Measurements from ENCODE around the gene NTRK2.

Gene NTRK2

DNA sequence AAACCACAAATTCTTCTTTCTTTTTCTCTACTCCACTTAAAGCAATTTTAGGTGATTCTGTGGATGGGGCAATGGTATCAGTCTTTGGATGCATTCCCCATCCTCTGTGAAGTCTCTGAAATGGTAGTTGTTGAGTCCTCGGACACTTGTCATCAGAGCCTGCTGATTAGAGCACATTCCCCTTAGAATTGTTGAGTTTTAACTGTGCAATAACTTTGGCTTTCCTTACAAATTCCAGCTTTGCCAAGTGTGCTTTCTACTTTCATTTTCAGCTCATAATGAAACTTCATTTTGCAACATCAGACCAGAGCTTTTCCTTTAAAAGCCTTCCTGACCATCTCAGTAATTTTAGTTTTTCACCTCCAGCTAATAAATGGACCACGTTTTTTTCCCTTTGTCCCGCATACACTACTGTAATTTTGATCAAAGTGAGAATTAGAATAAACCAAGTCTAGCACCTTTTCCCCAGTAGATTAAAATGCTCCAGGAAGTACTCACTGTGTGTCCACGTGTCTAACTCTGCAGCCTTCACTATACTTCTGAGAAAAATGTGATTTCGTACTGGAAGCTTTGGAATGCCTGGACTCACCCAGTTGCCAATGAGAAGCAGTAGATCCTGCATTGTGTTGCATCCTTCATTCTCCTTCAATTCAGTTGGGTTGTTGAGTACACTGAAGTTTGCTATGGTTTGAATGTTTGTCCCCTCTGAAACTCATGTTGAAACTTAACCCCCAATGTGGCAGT is 135.6 kb downstream of the NTRK2 start:
- no peaks in the 10 kb centered on the region for H3K9me2 ChIP-seq (replicated peaks; ENCODE audit: control insufficient read depth, low read length)
- no peaks in the 10 kb centered on the region for H3K4me1 ChIP-seq (ENCODE audit: control insufficient read depth, low read length)
- no peak overlapping the region for H3K4me2 ChIP-seq (ENCODE audit: low read length)
- H3K79me2 ChIP-seq (ENCODE audit: control insufficient read depth, low read length) = no peaks in the 10 kb centered on the region
- H3K27ac ChIP-seq (ENCODE audit: low read depth, low read length) = no peak overlapping the region
- no peaks in the 10 kb centered on the region for H3F3A ChIP-seq (ENCODE audit: control insufficient read depth, insufficient read depth)
- TF ChIP-seq EZH2phosphoT487 (IDR thresholded peaks at IDR 0.05; ENCODE audit: borderline replicate concordance, low read length) = no peak
- no peak for TF ChIP-seq CTCF (IDR thresholded peaks at IDR 0.05; ENCODE audit: low read depth, low read length, poor library complexity, severe bottlenecking)
- no peaks in the 10 kb centered on the region for H3K36me3 ChIP-seq (ENCODE audit: control insufficient read depth, low read length)
- H3K9me3 ChIP-seq (ENCODE audit: control insufficient read depth, insufficient read depth, low read length) = no peaks in the 10 kb centered on the region
- H4K20me1 ChIP-seq (ENCODE audit: control insufficient read depth, insufficient read depth, low read depth, low read length) = no peaks in the 10 kb centered on the region
- H3K27me3 ChIP-seq (ENCODE audit: control insufficient read depth, low read length) = no peaks in the 10 kb centered on the region
- H3K4me3 ChIP-seq (ENCODE audit: low read length) = no peak overlapping the region

- Histone ChIP-seq H3K4me2 (ENCODE audit: low read length) (no peak overlapping the region), H3K27ac (ENCODE audit: low read depth, low read length) (no peak overlapping the region), H3K4me3 (ENCODE audit: low read length) (no peak overlapping the region), H3K9me2 (replicated peaks; ENCODE audit: control insufficient read depth, low read length) (no peaks in the 10 kb centered on the region), H4K20me1 (ENCODE audit: control insufficient read depth, insufficient read depth, low read depth, low read length) (no peaks in the 10 kb centered on the region), H3K36me3 (ENCODE audit: control insufficient read depth, low read length) (no peaks in the 10 kb centered on the region), H3K79me2 (ENCODE audit: control insufficient read depth, low read length) (no peaks in the 10 kb centered on the region), H3K4me1 (ENCODE audit: control insufficient read depth, low read length) (no peaks in the 10 kb centered on the region), H3F3A (ENCODE audit: control insufficient read depth, insufficient read depth) (no peaks in the 10 kb centered on the region), H3K27me3 (ENCODE audit: control insufficient read depth, low read length) (no peaks in the 10 kb centered on the region), H3K9me3 (ENCODE audit: control insufficient read depth, insufficient read depth, low read length) (no peaks in the 10 kb centered on the region)
- TF ChIP-seq EZH2phosphoT487 (IDR thresholded peaks at IDR 0.05; ENCODE audit: borderline replicate concordance, low read length) (no peak), CTCF (IDR thresholded peaks at IDR 0.05; ENCODE audit: low read depth, low read length, poor library complexity, severe bottlenecking) (no peak)
Observed at GRCh38 chr9:84807431-84807830, 137.9 kb downstream of the NTRK2 start.

DNA sequence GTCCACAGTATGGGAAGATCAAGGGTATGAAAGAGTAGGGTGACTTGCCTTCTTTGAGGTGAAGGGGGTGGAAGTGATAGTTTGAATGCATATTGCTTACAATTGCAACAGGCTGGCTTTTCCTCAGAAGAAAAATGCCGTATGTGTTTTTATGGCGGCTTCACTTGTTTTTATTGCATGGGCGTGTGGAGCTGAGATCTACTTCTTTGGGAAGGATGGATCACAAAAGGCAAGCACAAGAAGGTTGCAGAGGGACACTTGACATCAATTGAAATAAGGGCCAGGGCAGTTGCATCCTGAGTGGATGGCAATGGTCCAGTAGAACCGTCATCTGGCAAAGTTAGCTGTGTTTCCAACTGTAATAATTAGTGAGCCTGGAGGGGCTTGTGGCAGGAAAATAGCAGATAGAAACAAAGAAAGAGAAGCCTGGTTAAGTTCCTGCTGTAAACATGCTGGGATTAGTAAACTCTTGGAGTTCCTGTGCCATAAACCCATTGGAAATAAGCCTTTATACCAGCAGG is 138.4 kb downstream of the NTRK2 start:
- Histone ChIP-seq H3K27ac (ENCODE audit: low read depth, low read length) (no peak overlapping the region), H3K4me3 (ENCODE audit: low read length) (no peak overlapping the region), H3K79me2 (ENCODE audit: control insufficient read depth, low read length) (no peaks in the 10 kb centered on the region), H3K9me2 (replicated peaks; ENCODE audit: control insufficient read depth, low read length) (no peaks in the 10 kb centered on the region), H3F3A (ENCODE audit: control insufficient read depth, insufficient read depth) (no peaks in the 10 kb centered on the region), H3K4me1 (ENCODE audit: control insufficient read depth, low read length) (no peaks in the 10 kb centered on the region), H3K4me2 (ENCODE audit: low read length) (no peak overlapping the region), H4K20me1 (ENCODE audit: control insufficient read depth, insufficient read depth, low read depth, low read length) (no peaks in the 10 kb centered on the region), H3K9me3 (ENCODE audit: control insufficient read depth, insufficient read depth, low read length) (no peaks in the 10 kb centered on the region), H3K27me3 (ENCODE audit: control insufficient read depth, low read length) (no peaks in the 10 kb centered on the region), H3K36me3 (ENCODE audit: control insufficient read depth, low read length) (no peaks in the 10 kb centered on the region)
- TF ChIP-seq CTCF (IDR thresholded peaks at IDR 0.05; ENCODE audit: low read depth, low read length, poor library complexity, severe bottlenecking) (no peak), EZH2phosphoT487 (IDR thresholded peaks at IDR 0.05; ENCODE audit: borderline replicate concordance, low read length) (no peak)
